ENCODE data around the gene DPP4.

Gene DPP4

DNA sequence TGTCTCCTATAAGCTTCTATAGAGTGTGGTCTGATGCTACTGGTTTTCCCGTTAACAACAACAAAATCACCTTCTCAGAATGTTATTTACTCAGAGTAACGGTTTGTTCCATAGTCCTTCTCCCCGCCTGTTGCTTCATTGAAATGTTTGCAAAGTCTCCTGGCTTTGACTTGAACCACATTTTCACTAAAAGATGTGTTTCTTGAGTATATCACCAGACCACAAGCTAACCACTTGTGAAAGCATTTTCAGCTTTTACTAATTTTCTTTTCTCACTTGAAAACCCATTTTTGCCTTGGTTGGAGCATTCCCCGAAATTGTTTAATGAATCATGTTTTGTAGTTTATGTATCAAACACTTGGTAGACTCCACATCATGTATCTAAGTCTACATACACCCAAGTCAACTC, 121.2 kb downstream of the DPP4 start:
- no peak overlapping the region for H3K27ac ChIP-seq
- TF ChIP-seq, protein P1, sequence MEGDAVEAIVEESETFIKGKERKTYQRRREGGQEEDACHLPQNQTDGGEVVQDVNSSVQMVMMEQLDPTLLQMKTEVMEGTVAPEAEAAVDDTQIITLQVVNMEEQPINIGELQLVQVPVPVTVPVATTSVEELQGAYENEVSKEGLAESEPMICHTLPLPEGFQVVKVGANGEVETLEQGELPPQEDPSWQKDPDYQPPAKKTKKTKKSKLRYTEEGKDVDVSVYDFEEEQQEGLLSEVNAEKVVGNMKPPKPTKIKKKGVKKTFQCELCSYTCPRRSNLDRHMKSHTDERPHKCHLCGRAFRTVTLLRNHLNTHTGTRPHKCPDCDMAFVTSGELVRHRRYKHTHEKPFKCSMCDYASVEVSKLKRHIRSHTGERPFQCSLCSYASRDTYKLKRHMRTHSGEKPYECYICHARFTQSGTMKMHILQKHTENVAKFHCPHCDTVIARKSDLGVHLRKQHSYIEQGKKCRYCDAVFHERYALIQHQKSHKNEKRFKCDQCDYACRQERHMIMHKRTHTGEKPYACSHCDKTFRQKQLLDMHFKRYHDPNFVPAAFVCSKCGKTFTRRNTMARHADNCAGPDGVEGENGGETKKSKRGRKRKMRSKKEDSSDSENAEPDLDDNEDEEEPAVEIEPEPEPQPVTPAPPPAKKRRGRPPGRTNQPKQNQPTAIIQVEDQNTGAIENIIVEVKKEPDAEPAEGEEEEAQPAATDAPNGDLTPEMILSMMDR (conservative IDR thresholded peaks at IDR 0.05) = no peak

DNA sequence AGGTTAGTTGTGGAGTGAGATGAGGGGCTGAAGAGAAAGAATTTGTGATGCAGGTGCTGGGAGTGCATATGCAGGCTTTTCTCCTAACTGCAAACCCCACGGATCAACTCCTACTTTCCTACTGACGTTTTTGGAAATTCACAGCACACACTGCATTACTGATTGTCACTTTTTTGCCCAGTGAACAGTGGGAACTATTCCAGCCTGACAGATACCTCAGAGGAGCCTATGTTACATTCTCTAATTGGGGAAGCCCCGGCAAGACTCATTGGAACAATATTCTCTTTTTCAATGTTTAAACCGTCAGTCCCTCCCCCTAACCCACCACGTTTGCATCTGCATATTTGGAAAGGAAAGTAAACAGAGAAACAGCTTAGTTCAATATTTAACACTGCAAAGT, 126.2 kb downstream of the DPP4 start:
- TF ChIP-seq, protein P1 (conservative IDR thresholded peaks at IDR 0.05) = no peak

DNA sequence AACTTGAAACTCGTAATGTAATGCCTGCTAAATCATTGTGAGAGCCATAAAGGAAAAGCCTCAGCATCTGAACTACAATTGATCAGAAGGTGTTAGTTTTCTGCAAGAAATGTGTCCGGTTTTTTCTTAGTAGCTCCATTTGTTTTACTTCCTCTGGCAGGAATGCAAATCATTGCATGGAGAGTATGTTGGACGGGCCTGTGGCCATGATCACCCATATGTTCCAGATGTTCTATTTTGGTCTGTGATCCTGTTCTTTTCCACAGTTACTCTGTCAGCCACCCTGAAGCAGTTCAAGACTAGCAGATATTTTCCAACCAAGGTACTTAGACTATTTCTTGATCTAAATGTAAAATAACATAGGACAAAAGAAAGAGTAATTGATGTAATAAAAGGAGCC, 126.6 kb downstream of the DPP4 start:
- TF ChIP-seq, protein P1 (conservative IDR thresholded peaks at IDR 0.05) = no peak
- no peak overlapping the region for H3K27ac ChIP-seq

More for the DNA sequence above, 126.2 kb downstream of the DPP4 start:
- H3K27ac ChIP-seq = no peak overlapping the region

DNA sequence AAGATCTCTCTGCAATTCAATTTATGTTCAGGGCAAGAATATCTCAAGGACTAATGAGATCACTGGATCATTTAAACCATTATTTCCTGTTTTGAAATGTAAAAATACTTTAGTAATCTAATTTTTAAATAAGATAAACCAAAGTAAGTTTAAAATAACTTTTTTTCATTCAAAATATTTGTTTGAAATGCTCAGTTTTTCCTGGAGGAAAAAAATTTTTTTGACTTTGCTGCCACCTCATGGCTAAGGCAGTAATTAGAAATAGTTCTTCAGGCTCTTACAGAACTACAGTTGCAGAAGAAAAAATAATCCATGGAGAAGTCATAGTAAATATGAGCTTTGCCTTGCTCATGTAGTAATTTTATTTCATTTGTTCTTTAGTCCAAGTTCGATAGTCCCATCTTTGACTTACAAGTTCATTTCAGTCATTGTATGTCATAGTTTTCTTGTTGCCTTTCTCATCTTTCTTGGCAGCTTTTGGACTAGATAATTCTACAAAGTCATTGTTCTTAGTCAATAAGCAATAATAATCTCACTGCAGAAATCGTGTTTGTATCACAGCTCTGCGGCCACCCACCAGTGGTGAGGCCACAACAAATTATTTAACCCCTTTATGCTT, 127.4 kb downstream of the DPP4 start:
- peak overlapping the region; percentile 43 for H3K27ac ChIP-seq
- TF ChIP-seq, protein P1 (conservative IDR thresholded peaks at IDR 0.05) = peak; percentile 70

DNA sequence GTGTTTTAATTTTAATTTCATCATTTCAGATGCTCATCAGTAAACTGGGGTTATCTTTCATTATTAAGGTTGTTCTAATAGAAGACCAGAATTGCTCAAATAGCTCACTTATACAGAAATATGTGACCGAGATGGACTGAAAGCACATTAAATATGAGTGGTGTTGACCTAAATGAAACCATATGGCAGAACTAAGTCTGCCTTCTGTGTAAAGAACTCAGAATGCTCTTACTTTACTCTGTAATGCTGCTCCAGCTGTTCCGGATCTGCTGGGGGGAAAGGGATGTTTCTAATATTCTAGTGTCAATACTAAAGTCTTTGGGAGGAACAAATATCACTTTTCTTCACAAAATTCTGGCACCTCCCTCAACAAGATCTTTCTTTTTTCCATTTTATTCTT, 131.0 kb downstream of the DPP4 start:
- no peak overlapping the region for H3K27ac ChIP-seq
- TF ChIP-seq, protein P1 (conservative IDR thresholded peaks at IDR 0.05) = no peak
